Mesendoderm (in vitro differentiated cells): Measurements from ENCODE around the gene PRPH.

ENCODE experiments used
- DNase-seq: peaks from one replicate; pipeline ENCODE4 v3.0.0; 2013
- H2AK5ac ChIP-seq: 2 replicates; pipeline ENCODE4 v1.6.1; 2013; ENCODE audit warnings: low read length, inconsistent platforms
- H2BK120ac ChIP-seq: 2 replicates; pipeline ENCODE4 v1.6.1; 2013; ENCODE audit warnings: low read depth, mild to moderate bottlenecking, low read length, moderate library complexity, mixed read lengths
- H2BK15ac ChIP-seq: replicated peaks from 2 replicates; pipeline ENCODE4 v1.6.1; 2013; ENCODE audit warnings: low read depth, mild to moderate bottlenecking, moderate library complexity
- H2BK5ac ChIP-seq: 2 replicates; pipeline ENCODE4 v1.6.1; 2013; ENCODE audit warnings: low read length, inconsistent platforms
- H3K18ac ChIP-seq: 2 replicates; pipeline ENCODE4 v1.6.1; 2013; ENCODE audit warnings: mild to moderate bottlenecking, low read length, mixed read lengths
- H3K23ac ChIP-seq: one replicate; pipeline ENCODE4 v1.6.1; 2013; ENCODE audit warnings: low read length
- H3K27ac ChIP-seq: 2 replicates; pipeline ENCODE4 v1.5.1; 2013; ENCODE audit warnings: low read depth, mild to moderate bottlenecking, inconsistent platforms, low read length, moderate library complexity
- H3K27me3 ChIP-seq: 2 replicates; pipeline ENCODE4 v1.6.1; 2013; ENCODE audit warnings: low read length, control low read depth, mild to moderate bottlenecking, inconsistent platforms; ENCODE audit not compliant: insufficient read depth, poor library complexity
- H3K36me3 ChIP-seq: 2 replicates; pipeline ENCODE4 v1.6.1; 2013; ENCODE audit warnings: low read length, inconsistent platforms; ENCODE audit not compliant: control insufficient read depth, insufficient read depth
- H3K4ac ChIP-seq: one replicate; pipeline ENCODE4 v1.6.1; 2013; ENCODE audit warnings: low read depth, mild to moderate bottlenecking, low read length, moderate library complexity
- H3K4me1 ChIP-seq: 2 replicates; pipeline ENCODE4 v1.6.1; 2013; ENCODE audit warnings: low read depth, low read length, inconsistent platforms; ENCODE audit not compliant: control insufficient read depth
- H3K4me2 ChIP-seq: 2 replicates; pipeline ENCODE4 v1.6.1; 2013; ENCODE audit warnings: low read length
- H3K4me3 ChIP-seq: 2 replicates; pipeline ENCODE4 v1.5.1; 2013; ENCODE audit warnings: mild to moderate bottlenecking, low read length
- H3K56ac ChIP-seq: one replicate; pipeline ENCODE4 v1.6.1; 2013; ENCODE audit warnings: low read length
- H3K79me1 ChIP-seq: 2 replicates; pipeline ENCODE4 v1.6.1; 2013; ENCODE audit warnings: low read length, inconsistent platforms
- H3K79me2 ChIP-seq: 2 replicates; pipeline ENCODE4 v1.6.1; 2013; ENCODE audit warnings: mild to moderate bottlenecking, low read length; ENCODE audit not compliant: control insufficient read depth, insufficient read depth
- H3K9ac ChIP-seq: 2 replicates; pipeline ENCODE4 v1.6.1; 2013; ENCODE audit warnings: low read length, inconsistent platforms
- H4K5ac ChIP-seq: one replicate; pipeline ENCODE4 v1.6.1; 2013; ENCODE audit warnings: low read length
- H4K8ac ChIP-seq: one replicate; pipeline ENCODE4 v1.6.1; 2013; ENCODE audit warnings: low read depth, mild to moderate bottlenecking, control low read depth, low read length, moderate library complexity
- WGBS: extraction: QIAGEN DNeasy Blood & Tissue Kit; methylation state at CpG from one replicate; pipeline ENCODE4 v1.1.7; 2013; ENCODE audit warnings: low lambda C conversion rate, missing lambda C conversion rate; ENCODE audit not compliant: insufficient coverage; ENCODE audit errors: extremely low coverage; 5-methylcytosine and 5-hydroxymethylcytosine counted together

Gene PRPH

DNA sequence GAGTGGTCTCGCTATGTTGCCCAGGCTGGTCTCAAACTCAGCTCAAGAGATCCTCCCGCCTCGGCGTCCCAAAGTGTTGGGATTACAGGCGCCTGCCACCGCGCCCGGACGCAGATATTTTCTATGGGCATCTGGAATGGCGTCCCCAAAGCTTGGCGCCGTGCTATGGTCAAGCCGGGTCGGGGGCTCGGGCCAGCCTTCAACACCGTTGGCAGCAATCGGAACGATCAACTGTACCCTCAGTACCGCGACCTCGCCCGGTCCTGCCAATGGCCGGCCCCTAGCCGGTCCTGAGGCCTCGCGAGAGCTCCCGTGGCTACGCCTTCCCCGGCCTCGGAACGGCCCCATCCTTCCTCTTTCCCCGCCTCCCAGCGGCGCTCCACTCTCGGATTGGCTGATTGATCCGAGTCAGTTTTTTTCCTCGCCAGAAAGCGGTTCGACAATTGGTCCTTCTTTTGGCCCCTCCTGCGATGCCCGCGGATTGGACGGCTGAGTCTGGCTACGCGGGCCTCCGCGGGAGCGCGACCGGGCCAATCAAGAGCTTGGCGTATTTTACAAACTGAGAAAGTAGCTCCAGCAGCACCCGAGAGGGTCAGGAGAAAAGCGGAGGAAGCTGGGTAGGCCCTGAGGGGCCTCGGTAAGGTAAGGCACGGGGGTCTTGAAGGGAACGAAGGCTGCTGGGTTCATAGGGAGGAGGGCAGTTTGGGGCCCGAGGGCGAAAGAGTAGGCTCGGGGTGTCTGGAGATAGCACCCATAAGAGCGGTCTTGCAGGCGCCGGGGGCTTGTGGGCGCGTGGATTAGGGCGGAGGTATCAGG lies 28.0 kb downstream of the PRPH start, which contains the start of gene TROAP:
Gene TROAP, plus strand, starts transcription at position 548 of the 816 bp plus-strand sequence. CDS start 354 bp downstream, outside the sequence.
- WGBS: no CpG with 5 or more reads among the region's 65 CpGs
- no peaks in the 10 kb centered on the region for H3K27me3 ChIP-seq
- H3K36me3 ChIP-seq: peaks cover 8% of the 10 kb centered on the region
- H2AK5ac ChIP-seq: peak within 1 kb of the TSS; percentile 72
- H4K8ac ChIP-seq: no peak within 1 kb of the TSS
- H3K4me2 ChIP-seq: peak within 1 kb of the TSS; percentile 97
- H3K79me1 ChIP-seq: peaks cover 7% of the 10 kb centered on the region
- H3K27ac ChIP-seq: peak within 1 kb of the TSS; percentile 19
- peak; percentile 100 for DNase-seq
- H3K23ac ChIP-seq: peak within 1 kb of the TSS; percentile 45
- H3K4me3 ChIP-seq: peak within 1 kb of the TSS; percentile 100
- peak within 1 kb of the TSS; percentile 93 for H3K18ac ChIP-seq
- no peak within 1 kb of the TSS for H2BK120ac ChIP-seq
- H3K56ac ChIP-seq: peak within 1 kb of the TSS; percentile 99
- H2BK5ac ChIP-seq: peak within 1 kb of the TSS; percentile 78
- no peak within 1 kb of the TSS for H2BK15ac ChIP-seq
- peaks cover 4% of the 10 kb centered on the region for H3K4me1 ChIP-seq
- no peak within 1 kb of the TSS for H4K5ac ChIP-seq
- peak within 1 kb of the TSS; percentile 75 for H3K4ac ChIP-seq
- H3K79me2 ChIP-seq: peaks cover 6% of the 10 kb centered on the region
- peak within 1 kb of the TSS; percentile 99 for H3K9ac ChIP-seq

DNA sequence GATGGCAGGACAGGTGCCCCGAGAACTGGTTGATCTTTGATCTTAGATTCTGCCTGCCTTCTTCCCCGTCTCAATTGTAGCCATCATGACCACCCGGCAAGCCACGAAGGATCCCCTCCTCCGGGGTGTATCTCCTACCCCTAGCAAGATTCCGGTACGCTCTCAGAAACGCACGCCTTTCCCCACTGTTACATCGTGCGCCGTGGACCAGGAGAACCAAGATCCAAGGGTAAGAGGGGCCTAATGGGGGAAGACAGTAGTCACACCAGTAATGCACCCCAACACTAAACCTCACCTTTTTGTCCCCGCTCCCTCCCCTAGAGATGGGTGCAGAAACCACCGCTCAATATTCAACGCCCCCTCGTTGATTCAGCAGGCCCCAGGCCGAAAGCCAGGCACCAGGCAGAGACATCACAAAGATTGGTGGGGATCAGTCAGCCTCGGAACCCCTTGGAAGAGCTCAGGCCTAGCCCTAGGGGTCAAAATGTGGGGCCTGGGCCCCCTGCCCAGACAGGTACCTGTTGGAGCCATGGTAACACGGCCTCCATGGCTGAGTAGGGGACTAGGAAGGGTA lies 28.7 kb downstream of the PRPH start:
- peaks cover 7% of the 10 kb centered on the region for H3K79me1 ChIP-seq
- H3K27ac ChIP-seq: no peak overlapping the region
- H2BK15ac ChIP-seq: no peak overlapping the region
- no peak overlapping the region for H3K18ac ChIP-seq
- H2BK5ac ChIP-seq: peak overlapping the region; percentile 30
- H3K4me3 ChIP-seq: peak overlapping the region; percentile 100
- H3K4me1 ChIP-seq: peaks cover 4% of the 10 kb centered on the region
- DNase-seq: no peak
- H2BK120ac ChIP-seq: no peak overlapping the region
- peak overlapping the region; percentile 99 for H3K56ac ChIP-seq
- peak overlapping the region; percentile 45 for H3K23ac ChIP-seq
- peaks cover 6% of the 10 kb centered on the region for H3K79me2 ChIP-seq
- H2AK5ac ChIP-seq: peak overlapping the region; percentile 72
- H4K5ac ChIP-seq: no peak overlapping the region
- peak overlapping the region; percentile 99 for H3K9ac ChIP-seq
- H4K8ac ChIP-seq: no peak overlapping the region
- WGBS: no CpG with 5 or more reads among the region's 19 CpGs
- H3K4me2 ChIP-seq: peak overlapping the region; percentile 97
- H3K27me3 ChIP-seq: no peaks in the 10 kb centered on the region
- H3K36me3 ChIP-seq: peaks cover 8% of the 10 kb centered on the region
- H3K4ac ChIP-seq: no peak overlapping the region

DNA sequence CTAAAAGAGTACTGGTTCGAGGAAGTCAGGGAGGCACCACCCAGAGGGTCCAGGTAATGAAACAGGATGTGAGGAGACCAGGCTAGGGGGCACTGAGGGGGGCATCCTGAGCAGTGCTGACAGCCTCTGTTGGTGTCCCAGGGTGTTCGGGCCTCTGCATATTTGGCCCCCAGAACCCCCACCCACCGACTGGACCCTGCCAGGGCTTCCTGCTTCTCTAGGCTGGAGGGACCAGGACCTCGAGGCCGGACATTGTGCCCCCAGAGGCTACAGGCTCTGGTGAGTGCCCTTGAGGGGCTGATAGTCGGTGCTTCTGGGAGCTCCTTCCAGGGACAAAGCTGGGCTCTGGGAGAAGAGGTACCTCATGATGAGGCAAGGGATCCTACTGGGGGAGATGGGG lies 30.7 kb downstream of the PRPH start:
- Histone ChIP-seq H3K4ac (no peak overlapping the region), H3K27me3 (no peaks in the 10 kb centered on the region), H2BK120ac (no peak overlapping the region), H3K9ac (no peak overlapping the region), H3K4me3 (no peak overlapping the region), H3K79me1 (peaks cover 7% of the 10 kb centered on the region), H3K56ac (no peak overlapping the region), H2BK15ac (no peak overlapping the region), H2AK5ac (no peak overlapping the region), H4K8ac (no peak overlapping the region), H2BK5ac (no peak overlapping the region), H3K4me2 (no peak overlapping the region), H3K36me3 (peaks cover 13% of the 10 kb centered on the region), H3K18ac (no peak overlapping the region), H4K5ac (no peak overlapping the region), H3K23ac (no peak overlapping the region), H3K79me2 (peaks cover 6% of the 10 kb centered on the region), H3K27ac (no peak overlapping the region), H3K4me1 (peaks cover 4% of the 10 kb centered on the region)
- no peak for DNase-seq
- no CpG with 5 or more reads among the region's 6 CpGs for WGBS

- DNase-seq: no peak
- peaks cover 16% of the 10 kb centered on the region for H3K36me3 ChIP-seq
Measured at GRCh38 chr12:49327368-49327767, 32.4 kb downstream of the PRPH start.

DNA sequence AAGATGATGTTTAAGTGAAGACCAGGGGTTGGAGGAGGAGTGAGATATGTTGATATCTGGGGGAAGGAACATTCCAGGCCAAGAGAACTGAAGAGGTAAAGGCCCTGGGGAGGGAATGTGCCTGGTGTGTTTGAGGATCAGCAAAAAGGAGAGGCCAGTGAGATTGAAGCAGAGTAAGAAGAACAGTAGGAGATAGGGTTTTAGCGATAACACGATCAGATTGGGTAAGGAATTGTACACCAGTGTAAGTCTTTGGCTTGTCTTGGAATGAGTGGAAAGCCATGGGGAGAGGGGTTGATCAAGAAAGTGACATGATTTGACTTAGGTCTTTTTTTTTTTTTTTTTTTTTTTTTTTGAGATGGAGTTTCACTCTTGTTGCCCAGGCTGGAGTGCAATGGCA lies 32.9 kb downstream of the PRPH start:
- H3K36me3 ChIP-seq: peaks cover 16% of the 10 kb centered on the region
- no peak overlapping the region for H3K9ac ChIP-seq
- no peak overlapping the region for H2BK120ac ChIP-seq
- no peak overlapping the region for H4K8ac ChIP-seq
- H3K79me2 ChIP-seq: peaks cover 6% of the 10 kb centered on the region
- peaks cover 4% of the 10 kb centered on the region for H3K4me1 ChIP-seq
- H2BK15ac ChIP-seq: no peak overlapping the region
- H3K4ac ChIP-seq: no peak overlapping the region
- H2AK5ac ChIP-seq: no peak overlapping the region
- WGBS: no CpG with 5 or more reads among the region's 2 CpGs
- H3K18ac ChIP-seq: no peak overlapping the region
- H3K79me1 ChIP-seq: peaks cover 7% of the 10 kb centered on the region
- no peak overlapping the region for H3K4me3 ChIP-seq
- DNase-seq: no peak
- no peak overlapping the region for H4K5ac ChIP-seq
- no peak overlapping the region for H3K56ac ChIP-seq
- H3K4me2 ChIP-seq: no peak overlapping the region
- no peaks in the 10 kb centered on the region for H3K27me3 ChIP-seq
- H3K23ac ChIP-seq: no peak overlapping the region
- H2BK5ac ChIP-seq: no peak overlapping the region
- no peak overlapping the region for H3K27ac ChIP-seq

More at GRCh38 chr12:49327368-49327767, 32.4 kb downstream of the PRPH start:
- no peak overlapping the region for H2BK5ac ChIP-seq
- H3K56ac ChIP-seq: no peak overlapping the region
- peaks cover 7% of the 10 kb centered on the region for H3K79me1 ChIP-seq
- H3K4me3 ChIP-seq: no peak overlapping the region
- H3K79me2 ChIP-seq: peaks cover 6% of the 10 kb centered on the region
- H2BK15ac ChIP-seq: no peak overlapping the region
- H2BK120ac ChIP-seq: no peak overlapping the region
- H3K4me1 ChIP-seq: peaks cover 4% of the 10 kb centered on the region
- no peak overlapping the region for H3K4me2 ChIP-seq
- no peaks in the 10 kb centered on the region for H3K27me3 ChIP-seq
- no peak overlapping the region for H2AK5ac ChIP-seq
- H3K23ac ChIP-seq: no peak overlapping the region
- H3K9ac ChIP-seq: no peak overlapping the region
- H3K18ac ChIP-seq: no peak overlapping the region
- H3K4ac ChIP-seq: no peak overlapping the region
- H4K5ac ChIP-seq: no peak overlapping the region
- H4K8ac ChIP-seq: no peak overlapping the region
- no peak overlapping the region for H3K27ac ChIP-seq
